Mucosa of descending colon (tissue), 3 donors: ENCODE measurements around the gene COBL. TPM values are rescaled to one million over a fixed set of nuclear protein-coding genes. Genes with fewer than 3 reads are reported as not detected.

Experiments
- ATAC-seq: fragments of 200-7000 bp; cut with Tn5 transposase; one replicate; pipeline ENCODE4 v1.9.1; 2020; ENCODE audit warnings: mild to moderate bottlenecking, moderate library complexity
- DNase-seq, 3 donors: peaks; one replicate each; pipeline ENCODE4 v3.0.0-alpha.2; 2020
- H3K36me3 ChIP-seq: fragments of 200-600 bp; one replicate; pipeline ENCODE4 v1.8.0; 2021; ENCODE audit warnings: low read depth, mild to moderate bottlenecking
- H3K4me1 ChIP-seq: fragments of 200-600 bp; one replicate; pipeline ENCODE4 v1.8.0; 2021; ENCODE audit warnings: low read depth, mild to moderate bottlenecking
- H3K4me3 ChIP-seq: fragments of 200-600 bp; one replicate; pipeline ENCODE4 v1.8.0; 2021; ENCODE audit warnings: mild to moderate bottlenecking
- H3K9me3 ChIP-seq: fragments of 200-600 bp; one replicate; pipeline ENCODE4 v1.8.0; 2021; ENCODE audit warnings: mild to moderate bottlenecking
- CTCF ChIP-seq: fragments of 200-600 bp; IDR thresholded peaks from one replicate; pipeline ENCODE4 v1.8.0; 2022; ENCODE audit warnings: antibody characterized with exemption, mild to moderate bottlenecking
- intact Hi-C, 2 donors: fragments of 100-400 bp; cut with DNase I in 1 of 2; cut with micrococcal nuclease in 1 of 2; formaldehyde crosslinking; loops; one replicate each; pipeline versions ENCODE4 v1.11.0 to v1.11.1; 2022; cut with DNase I, micrococcal nuclease
- total RNA-seq, 3 donors: library from RNA; stranded (reverse); fragmentation: NEBNext Ultra II Directional in 2 of 3; extraction: Animal tissue kit (Norgen Biotek cat#: 25700) in 2 of 3; gene quantifications; one replicate each; pipeline versions ENCODE4 v1.2.1 to v1.2.4, GENCODE V29; 2021 to 2023
- donor health status: DM: no; HTN: no; CAD: no; lungs with moderate emphysema.
- donor health status: DM: no; HTN: no; CAD: no.
- donor health status: DM: no; HTN: yes; CAD: no.

The COBL gene
- total RNA-seq, 3 donors from 2014 or later = 48.6 to 91.8 (median 56.6) TPM

DNA sequence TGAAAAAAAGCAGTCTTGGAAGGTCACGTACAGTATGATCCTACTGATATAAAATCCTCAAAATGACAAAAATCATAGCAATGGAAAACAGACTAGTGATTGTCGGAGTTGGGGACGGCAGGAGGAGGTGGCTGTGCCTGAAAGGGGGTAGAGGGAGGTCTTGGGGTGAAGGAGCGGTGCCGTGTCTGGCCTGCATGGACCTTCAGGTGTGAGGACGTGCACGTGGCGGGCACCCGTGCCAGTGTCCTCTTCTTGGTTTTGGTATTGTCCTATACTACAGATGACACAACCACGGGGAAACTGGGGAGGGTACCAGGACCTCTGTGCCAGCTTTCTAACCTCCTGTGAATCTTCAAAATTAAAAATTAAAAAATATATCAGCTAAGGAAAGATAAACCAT lies 73.0 kb downstream of the COBL start:
- H3K9me3 ChIP-seq = no peaks in the 10 kb centered on the region

DNA sequence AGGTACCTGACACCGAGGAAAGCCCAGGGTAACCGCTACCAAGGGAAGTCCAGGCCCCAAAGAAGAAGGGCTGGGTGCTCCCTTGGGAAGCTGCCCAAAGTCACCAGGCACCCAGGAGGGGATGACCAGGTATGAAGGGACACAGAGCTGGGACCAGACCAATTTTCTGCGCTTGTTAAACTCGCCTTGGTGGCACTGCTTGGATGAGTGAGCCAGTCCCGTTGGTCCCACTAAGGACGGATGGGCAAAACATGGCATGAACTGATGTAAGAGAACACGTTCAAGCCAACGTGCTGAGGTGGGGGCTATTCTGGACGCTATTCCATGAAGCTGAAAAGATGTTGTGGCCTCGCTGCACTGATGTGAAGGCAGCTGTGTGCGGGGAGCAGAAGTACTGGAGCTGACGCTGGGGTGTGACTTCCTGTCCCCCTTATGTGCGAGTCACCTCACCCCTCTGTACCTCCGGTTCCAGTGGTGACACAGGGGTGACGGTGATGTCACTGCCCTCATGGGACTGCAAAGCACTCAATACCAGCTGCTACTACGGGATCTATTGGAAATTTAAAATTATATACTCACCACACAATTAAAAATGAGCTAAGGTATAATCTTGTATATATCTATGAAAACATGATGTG lies 73.6 kb downstream of the COBL start:
- intact Hi-C loops = no loop called here
- ATAC-seq = no peak
- no peak for DNase-seq
- TF ChIP-seq CTCF = no peak
- Histone ChIP-seq H3K36me3 (no peaks in the 10 kb centered on the region), H3K4me1 (no peaks in the 10 kb centered on the region), H3K4me3 (no peak overlapping the region), H3K9me3 (no peaks in the 10 kb centered on the region)

More for the DNA sequence above, 73.0 kb downstream of the COBL start:
- DNase-seq (no peak), ATAC-seq (no peak)
- H3K36me3 ChIP-seq = no peaks in the 10 kb centered on the region
- no peak for TF ChIP-seq CTCF
- H3K4me3 ChIP-seq = no peak overlapping the region
- intact Hi-C loops = no loop called here
- no peaks in the 10 kb centered on the region for H3K4me1 ChIP-seq

- intact Hi-C loops = no loop called here
- no peaks in the 10 kb centered on the region for H3K9me3 ChIP-seq
- no peaks in the 10 kb centered on the region for H3K36me3 ChIP-seq
- DNase-seq (no peak), ATAC-seq (peak; percentile 18)
- no peaks in the 10 kb centered on the region for H3K4me1 ChIP-seq
- no peak overlapping the region for H3K4me3 ChIP-seq
- TF ChIP-seq CTCF = no peak
These were observed 74.5 kb downstream of the COBL start for GRCh38 chr7:51242007-51242691.

GRCh38 chr7:51240868-51241267 lies 75.7 kb downstream of the COBL start:
- H3K9me3 ChIP-seq = no peaks in the 10 kb centered on the region
- intact Hi-C loops = no loop called here
- no peaks in the 10 kb centered on the region for H3K4me1 ChIP-seq
- no peak overlapping the region for H3K4me3 ChIP-seq
- no peak for ATAC-seq
- TF ChIP-seq CTCF = no peak
- H3K36me3 ChIP-seq = no peaks in the 10 kb centered on the region
- no peak for DNase-seq

DNA sequence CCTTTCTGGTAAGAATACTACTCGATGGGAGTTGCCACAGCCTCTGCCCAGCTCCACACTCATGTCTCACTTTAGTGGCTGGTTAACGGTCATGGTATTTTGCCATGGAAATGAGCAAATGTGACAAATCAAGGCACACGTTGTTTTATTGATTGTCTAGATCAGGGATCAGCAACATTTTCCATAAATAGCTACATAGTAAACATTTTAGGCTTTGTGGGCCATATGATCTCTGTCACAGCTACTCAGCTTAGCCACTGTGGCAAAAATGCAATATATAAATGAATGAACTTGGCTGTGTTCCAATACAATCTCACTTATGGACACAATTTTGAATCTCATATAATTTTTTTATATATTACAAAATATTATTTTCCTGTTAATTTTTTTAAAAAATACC lies 76.9 kb downstream of the COBL start:
- Histone ChIP-seq H3K9me3 (no peaks in the 10 kb centered on the region), H3K36me3 (no peaks in the 10 kb centered on the region), H3K4me3 (no peak overlapping the region), H3K4me1 (no peaks in the 10 kb centered on the region)
- DNase-seq (no peak), ATAC-seq (no peak)
- intact Hi-C loops = no loop called here
- no peak for TF ChIP-seq CTCF
